ENCODE results near the gene SORCS3. TPM values are rescaled to one million over a fixed set of nuclear protein-coding genes. Genes with fewer than 3 reads are reported as not detected.
A peak's percentile ranks its signal among the peaks of the same experiment; 100 is the strongest.

The SORCS3 gene
- total RNA-seq, 1 donor from 2014 or later, result 4.2 TPM

DNA sequence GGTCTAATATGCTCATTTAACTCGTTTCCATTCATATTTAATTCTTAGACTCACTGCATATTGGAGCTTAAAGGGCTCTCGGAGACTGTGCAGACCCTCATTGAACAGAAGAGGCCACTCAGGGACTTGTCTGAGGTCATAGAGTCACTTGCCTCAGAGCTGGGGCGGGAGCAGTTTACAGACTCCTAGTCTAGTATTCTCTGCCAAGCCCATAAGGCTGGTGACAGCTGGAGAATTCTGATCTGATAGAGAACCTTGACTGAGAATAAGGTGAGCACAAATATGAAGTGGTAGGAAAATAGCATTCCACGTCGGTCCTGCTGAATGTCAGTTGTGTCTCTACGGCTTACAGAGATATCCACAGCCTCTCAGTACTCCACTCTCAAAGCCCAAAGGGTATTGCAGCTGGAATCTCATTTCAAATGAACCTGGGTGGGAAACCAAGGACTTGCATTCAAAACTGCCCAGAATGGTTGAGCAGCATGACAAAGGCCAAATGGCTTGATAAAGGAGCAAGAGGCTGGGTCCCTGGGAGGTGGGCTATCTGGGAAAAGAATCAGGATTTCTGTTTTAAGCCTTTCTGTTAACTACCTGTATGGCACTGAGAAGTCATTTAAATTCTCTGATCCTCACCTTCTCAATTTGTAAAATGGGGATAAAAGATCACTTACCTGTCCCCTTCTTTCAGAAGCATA, 283.2 kb downstream of the SORCS3 start:
- Mint-ChIP-seq H3K4me1 (ENCODE audit: unreplicated experiment) (no peaks in the 10 kb centered on the region), H3K36me3 (no peaks in the 10 kb centered on the region), H3K4me3 (no peak overlapping the region), H3K9me3 (no peaks in the 10 kb centered on the region), H3K27ac (no peak overlapping the region), H3K27me3 (peaks cover 31% of the 10 kb centered on the region)
- DNase-seq (ENCODE audit: extremely low spot score, unreplicated experiment), result no peak
- TF ChIP-seq, protein P1, sequence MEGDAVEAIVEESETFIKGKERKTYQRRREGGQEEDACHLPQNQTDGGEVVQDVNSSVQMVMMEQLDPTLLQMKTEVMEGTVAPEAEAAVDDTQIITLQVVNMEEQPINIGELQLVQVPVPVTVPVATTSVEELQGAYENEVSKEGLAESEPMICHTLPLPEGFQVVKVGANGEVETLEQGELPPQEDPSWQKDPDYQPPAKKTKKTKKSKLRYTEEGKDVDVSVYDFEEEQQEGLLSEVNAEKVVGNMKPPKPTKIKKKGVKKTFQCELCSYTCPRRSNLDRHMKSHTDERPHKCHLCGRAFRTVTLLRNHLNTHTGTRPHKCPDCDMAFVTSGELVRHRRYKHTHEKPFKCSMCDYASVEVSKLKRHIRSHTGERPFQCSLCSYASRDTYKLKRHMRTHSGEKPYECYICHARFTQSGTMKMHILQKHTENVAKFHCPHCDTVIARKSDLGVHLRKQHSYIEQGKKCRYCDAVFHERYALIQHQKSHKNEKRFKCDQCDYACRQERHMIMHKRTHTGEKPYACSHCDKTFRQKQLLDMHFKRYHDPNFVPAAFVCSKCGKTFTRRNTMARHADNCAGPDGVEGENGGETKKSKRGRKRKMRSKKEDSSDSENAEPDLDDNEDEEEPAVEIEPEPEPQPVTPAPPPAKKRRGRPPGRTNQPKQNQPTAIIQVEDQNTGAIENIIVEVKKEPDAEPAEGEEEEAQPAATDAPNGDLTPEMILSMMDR (conservative IDR thresholded peaks at IDR 0.05), result no peak

- H3K9me3 Mint-ChIP-seq, result no peaks in the 10 kb centered on the region
- no peak for DNase-seq (ENCODE audit: extremely low spot score, unreplicated experiment)
- H3K4me3 Mint-ChIP-seq, result no peak overlapping the region
- peaks cover 31% of the 10 kb centered on the region for H3K27me3 Mint-ChIP-seq
- H3K27ac Mint-ChIP-seq, result no peak overlapping the region
- H3K4me1 Mint-ChIP-seq (ENCODE audit: unreplicated experiment), result no peaks in the 10 kb centered on the region
- no peaks in the 10 kb centered on the region for H3K36me3 Mint-ChIP-seq
- TF ChIP-seq, protein P1 (conservative IDR thresholded peaks at IDR 0.05), result peak; percentile 86
Observed at GRCh38 chr10:104925232-104925851, 284.3 kb downstream of the SORCS3 start.

GRCh38 chr10:104928734-104929133, 287.6 kb downstream of the SORCS3 start:
- TF ChIP-seq, protein P1 (conservative IDR thresholded peaks at IDR 0.05), result no peak
- Mint-ChIP-seq H3K4me3 (no peak overlapping the region), H3K9me3 (no peaks in the 10 kb centered on the region), H3K36me3 (no peaks in the 10 kb centered on the region), H3K27ac (no peak overlapping the region), H3K27me3 (peaks cover 26% of the 10 kb centered on the region), H3K4me1 (ENCODE audit: unreplicated experiment) (peaks cover 6% of the 10 kb centered on the region)
- no peak for DNase-seq (ENCODE audit: extremely low spot score, unreplicated experiment)

- DNase-seq (ENCODE audit: extremely low spot score, unreplicated experiment), result no peak
- Mint-ChIP-seq H3K27ac (no peak overlapping the region), H3K27me3 (peaks cover 14% of the 10 kb centered on the region), H3K4me3 (no peak overlapping the region), H3K36me3 (no peaks in the 10 kb centered on the region), H3K4me1 (ENCODE audit: unreplicated experiment) (peaks cover 6% of the 10 kb centered on the region), H3K9me3 (no peaks in the 10 kb centered on the region)
- TF ChIP-seq, protein P1 (conservative IDR thresholded peaks at IDR 0.05), result no peak
Observed at GRCh38 chr10:104931612-104932134, 290.6 kb downstream of the SORCS3 start.

- H3K4me1 Mint-ChIP-seq (ENCODE audit: unreplicated experiment), result peaks cover 6% of the 10 kb centered on the region
- no peak overlapping the region for H3K27ac Mint-ChIP-seq
- H3K27me3 Mint-ChIP-seq, result peaks cover 4% of the 10 kb centered on the region
- H3K36me3 Mint-ChIP-seq, result no peaks in the 10 kb centered on the region
- no peaks in the 10 kb centered on the region for H3K9me3 Mint-ChIP-seq
- no peak for DNase-seq (ENCODE audit: extremely low spot score, unreplicated experiment)
- TF ChIP-seq, protein P1 (conservative IDR thresholded peaks at IDR 0.05), result no peak
- H3K4me3 Mint-ChIP-seq, result no peak overlapping the region
Observed at GRCh38 chr10:104935656-104936055, 294.6 kb downstream of the SORCS3 start.
